NCI-H82 treated with DMSO at 0.1 percent for 48 hours (cell line): ENCODE data around the gene FAM3B.

Experiments used
- DNase-seq: peaks from one replicate; lab custom pipeline; 2025; ENCODE audit not compliant: unreplicated experiment; lab: John Stamatoyannopoulos, UW

Gene FAM3B

GRCh38 chr21:41367945-41368734 lies 51.5 kb downstream of the FAM3B start:
- DNase-seq = no peak

- DNase-seq = no peak
Observed at GRCh38 chr21:41368735-41369104, 52.1 kb downstream of the FAM3B start.

DNA sequence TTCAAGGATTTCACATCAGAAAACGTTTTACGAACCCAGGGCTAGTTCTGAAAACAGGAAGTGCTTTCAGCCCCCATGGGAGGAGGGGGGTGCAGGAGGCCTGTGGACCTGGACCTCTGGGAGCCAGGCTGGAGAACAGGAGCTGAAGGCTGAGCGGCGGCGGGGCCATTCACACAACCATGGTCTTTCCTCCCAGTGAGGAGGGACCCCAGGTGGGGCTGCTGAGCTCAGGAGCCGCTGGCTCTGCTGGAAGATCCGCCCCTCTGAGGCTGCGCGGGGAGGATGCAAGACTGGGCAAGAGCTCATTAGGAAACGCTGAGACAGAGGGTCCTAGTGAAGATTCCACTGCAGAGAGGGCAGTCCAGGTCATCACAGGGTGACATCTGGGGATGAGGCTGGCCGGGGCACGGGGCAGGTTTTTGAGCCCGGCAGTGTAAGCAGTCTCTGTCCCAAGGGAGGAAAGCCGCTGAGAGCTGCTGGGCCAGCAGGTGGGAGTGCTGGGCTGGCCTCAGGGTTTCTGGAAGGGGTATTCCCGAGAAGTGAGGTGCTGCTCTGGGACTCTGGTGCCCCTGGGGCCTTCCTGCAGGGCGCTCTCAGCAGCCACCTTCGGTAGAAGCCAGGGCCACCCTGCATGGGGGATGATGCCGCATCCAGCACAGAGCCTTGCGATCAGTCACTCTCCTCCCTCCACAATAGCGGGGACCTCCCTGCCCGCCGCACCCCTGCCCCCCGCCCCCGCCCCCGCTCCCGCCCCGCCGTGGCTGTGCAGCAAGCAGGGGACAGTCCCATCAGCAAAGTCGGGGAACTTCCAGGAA lies 52.7 kb downstream of the FAM3B start:
- DNase-seq = peak; percentile 54

- DNase-seq = no peak
Observed at GRCh38 chr21:41369920-41370839, 53.6 kb downstream of the FAM3B start.

- DNase-seq = no peak
Observed at GRCh38 chr21:41370840-41371684, 54.5 kb downstream of the FAM3B start.

- DNase-seq = no peak
Observed at GRCh38 chr21:41371685-41372030, 55.1 kb downstream of the FAM3B start.

GRCh38 chr21:41373253-41373652 lies 56.7 kb downstream of the FAM3B start:
- no peak for DNase-seq

DNA sequence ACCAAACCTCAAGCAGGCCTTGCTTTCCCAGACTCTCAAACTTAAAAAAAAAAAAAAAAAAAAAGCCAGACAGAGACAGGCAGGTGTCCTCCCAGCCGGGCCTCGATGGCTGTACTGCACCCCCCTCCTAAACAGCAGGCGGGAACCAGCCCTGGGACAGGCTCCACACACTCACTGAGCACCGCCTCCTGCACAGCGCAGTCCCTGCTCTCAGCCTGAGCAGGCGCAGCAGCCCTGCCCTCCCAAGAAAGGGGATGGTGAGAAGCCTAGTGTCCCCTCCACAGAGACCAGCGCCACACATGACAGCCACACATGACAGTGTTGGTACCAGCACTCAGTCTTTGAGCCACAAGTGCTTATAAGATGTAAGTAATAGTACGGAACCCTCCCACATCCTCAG lies 57.2 kb downstream of the FAM3B start:
- no peak for DNase-seq

DNA sequence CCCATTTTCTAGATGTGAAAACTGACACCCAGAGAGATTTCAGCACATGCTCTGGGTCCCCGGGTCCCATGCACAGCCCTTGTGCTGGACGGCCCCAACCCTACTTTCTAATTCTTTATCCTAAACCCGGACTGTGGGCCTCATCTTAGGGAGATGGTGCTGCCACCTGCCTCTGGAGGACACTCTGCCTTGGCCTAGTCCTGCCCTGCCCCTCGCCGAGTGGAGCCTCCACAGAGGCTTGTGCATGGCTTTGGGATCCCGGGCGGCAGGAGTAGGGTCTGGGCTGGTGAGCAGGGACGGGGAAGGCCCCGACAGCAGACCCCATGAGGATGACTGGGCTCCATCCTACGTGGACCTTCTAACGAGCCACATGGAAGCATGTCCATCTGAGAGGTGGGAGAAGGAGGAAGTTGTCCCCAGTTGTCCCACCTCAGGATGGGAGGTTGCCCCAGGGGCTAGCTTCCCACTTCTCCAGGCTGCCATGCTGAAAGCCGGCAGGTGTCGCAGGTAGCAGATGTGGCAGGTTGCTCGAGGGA lies 57.6 kb downstream of the FAM3B start:
- no peak for DNase-seq

- no peak for DNase-seq
Observed at GRCh38 chr21:41374867-41375533, 58.4 kb downstream of the FAM3B start.

DNA sequence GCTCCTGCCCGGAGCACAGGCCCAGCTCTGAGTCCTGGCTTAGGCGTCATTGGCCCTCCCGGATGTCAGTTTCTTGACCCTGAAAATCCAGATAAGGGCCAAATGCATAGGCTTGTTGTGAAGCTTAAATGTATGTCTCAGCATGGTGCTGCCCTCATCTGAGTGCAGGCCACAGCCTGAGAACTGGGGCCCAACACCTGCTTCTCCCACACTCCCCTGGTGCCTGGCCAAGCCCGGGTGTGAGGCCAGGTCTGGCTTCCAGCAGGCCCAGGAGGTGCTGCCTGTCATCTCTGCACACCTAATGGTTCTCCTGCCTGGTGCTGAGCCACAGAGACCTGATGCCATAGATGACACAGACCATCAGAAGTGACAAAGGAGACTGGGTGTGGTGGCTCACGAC lies 59.3 kb downstream of the FAM3B start:
- DNase-seq = no peak

DNA sequence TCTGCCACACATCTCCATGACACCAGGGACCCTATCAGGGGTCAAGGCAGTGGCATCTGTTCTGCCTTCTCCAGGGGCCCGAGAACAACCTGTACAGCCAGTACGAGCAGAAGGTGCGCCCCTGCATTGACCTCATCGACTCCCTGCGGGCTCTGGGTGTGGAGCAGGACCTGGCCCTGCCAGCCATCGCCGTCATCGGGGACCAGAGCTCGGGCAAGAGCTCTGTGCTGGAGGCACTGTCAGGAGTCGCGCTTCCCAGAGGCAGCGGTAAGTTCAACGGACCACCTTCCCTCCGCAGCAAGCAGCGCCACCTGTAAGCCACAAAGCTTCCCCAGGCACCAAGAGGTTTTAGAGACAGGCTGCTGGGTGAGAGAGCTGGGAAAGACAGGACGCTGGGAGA lies 61.1 kb downstream of the FAM3B start:
- DNase-seq = no peak

GRCh38 chr21:41378849-41379248 lies 62.2 kb downstream of the FAM3B start:
- DNase-seq = no peak

DNA sequence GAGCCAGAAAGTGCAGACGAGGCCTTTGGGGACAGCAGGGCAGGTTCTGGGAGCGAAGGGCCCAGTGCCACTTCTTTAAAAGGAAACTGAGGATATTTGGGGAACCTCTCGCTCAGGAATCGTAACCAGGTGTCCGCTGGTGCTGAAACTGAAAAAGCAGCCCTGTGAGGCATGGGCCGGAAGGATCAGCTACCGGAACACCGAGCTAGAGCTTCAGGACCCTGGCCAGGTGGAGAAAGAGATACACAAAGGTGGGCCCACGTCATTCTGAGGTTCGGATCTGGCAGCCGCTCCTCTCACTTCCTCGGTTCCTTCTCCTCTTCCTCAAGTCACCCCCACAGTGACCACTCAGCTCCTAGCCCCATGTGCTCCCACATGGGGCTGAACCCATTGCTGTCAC lies 63.3 kb downstream of the FAM3B start:
- no peak for DNase-seq

DNA sequence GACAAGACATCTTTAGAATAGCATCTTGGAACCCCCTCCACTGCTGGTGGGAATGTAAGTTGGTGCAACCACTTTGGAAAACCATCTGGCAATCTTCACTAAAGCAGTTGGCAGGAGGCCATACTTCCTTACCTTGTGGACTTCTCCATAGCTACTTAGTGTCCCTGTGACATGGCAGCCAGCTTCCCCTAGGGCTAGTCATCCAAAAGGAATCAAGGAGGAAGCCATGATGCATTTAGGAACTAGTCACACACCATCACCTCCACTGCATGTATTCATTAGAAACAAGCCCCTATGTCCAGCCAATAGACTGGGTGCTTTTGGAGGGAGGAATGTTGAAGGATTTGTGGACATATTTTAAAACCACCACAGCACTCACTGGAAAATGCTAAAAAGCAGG lies 65.1 kb downstream of the FAM3B start:
- no peak for DNase-seq

DNA sequence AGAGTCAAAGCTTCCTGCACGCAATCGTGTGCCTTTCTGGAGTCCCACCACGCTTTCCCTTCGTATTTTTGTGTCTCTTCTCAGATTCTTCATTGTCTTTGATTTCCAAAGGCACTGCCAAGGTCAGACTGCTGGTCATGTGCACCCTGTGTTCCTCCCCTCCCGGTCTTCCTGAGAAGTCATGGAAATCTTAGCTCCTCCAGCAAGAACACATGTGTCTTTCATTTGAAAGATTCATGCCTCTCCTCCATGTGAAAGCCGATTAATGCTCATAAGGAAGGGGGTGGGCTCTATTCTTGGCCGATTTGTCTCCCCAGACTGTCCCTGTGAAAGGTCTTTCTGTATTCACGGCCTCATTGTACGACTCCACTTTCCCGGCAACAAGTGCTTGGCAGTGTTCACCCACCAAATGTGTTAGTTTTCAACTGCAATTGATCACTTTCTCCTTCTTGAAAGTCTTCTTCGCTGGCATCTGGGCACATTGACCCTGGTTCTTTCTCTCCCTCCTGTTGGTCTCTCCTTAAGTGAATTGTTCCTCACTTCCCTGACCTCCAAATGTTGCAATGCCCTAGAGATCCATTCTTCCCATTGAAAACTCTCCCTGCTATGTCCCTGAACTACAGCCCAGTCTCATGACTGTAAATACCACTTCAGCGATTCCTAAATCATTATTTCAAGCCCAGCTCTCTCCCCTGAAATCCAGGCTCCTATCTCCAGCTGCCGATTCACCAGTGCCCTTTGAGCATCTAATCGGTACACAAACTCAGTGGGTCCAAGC lies 70.6 kb downstream of the FAM3B start:
- DNase-seq = no peak

GRCh38 chr21:41387824-41388223 lies 71.2 kb downstream of the FAM3B start:
- no peak for DNase-seq

DNA sequence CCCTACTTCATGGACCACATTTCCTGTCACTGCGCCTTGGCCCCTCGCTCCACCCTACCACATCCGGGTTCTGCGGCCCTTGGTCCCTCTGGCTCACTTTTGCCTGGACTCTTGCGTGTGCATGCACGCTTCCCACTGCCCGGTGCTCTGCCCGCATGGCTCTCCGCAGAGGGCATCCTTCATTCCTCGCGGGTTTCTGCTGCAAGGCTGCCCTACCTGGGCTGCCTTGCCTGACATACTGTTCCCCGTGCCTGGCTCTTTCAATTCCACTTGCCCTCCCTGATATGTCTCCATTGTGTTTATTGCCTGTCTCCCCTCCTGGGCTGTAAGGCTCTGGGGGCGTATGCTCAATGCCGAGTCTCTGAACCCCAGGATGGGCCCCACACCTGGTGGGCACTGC lies 71.7 kb downstream of the FAM3B start:
- no peak for DNase-seq

DNA sequence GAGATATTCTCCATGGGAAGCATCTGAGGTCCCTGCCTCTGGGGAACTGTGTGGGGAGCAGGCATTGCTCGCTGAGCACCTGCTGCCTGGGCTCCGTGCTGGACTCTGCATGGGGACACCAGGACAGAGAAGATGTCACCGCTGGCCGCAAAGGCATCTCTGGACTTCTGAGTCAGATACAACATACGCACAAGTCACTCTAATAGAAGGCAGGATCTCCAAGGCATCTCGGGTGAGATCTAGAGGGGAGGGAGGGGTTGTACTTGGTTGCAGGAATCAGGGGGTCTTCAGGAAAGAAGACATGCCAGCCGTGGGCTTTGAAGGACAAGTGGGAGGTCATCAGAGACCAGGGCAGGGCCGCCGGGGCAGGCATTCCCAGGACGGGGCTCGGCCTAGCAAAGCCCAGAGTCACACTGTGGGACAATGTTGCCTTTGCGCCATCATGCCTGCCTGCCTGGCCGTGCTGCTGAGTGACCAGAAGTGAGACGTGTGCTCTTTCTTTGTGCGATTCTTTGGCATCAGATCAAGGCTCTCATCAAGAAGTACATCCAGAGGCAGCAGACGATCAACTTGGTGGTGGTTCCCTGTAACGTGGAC lies 73.5 kb downstream of the FAM3B start:
- no peak for DNase-seq
